ENCODE results near the gene SENP6.

Gene SENP6

GRCh38 chr6:75748743-75749538 lies 147.3 kb downstream of the SENP6 start, which contains the start of gene MYO6:
Gene MYO6 (plus strand): TSS chr6:75749239. CDS start chr6:75817548, 68,309 bp downstream.
- DNase-seq, result peak; percentile 28

- no peak for DNase-seq
Measured at GRCh38 chr6:75751443-75751842, 149.8 kb downstream of the SENP6 start.

GRCh38 chr6:75752365-75752764 lies 150.7 kb downstream of the SENP6 start:
- no peak for DNase-seq

GRCh38 chr6:75755704-75756103 lies 154.0 kb downstream of the SENP6 start:
- DNase-seq, result no peak

- no peak for DNase-seq
Measured at GRCh38 chr6:75757295-75757694, 155.6 kb downstream of the SENP6 start.

- DNase-seq, result no peak
Measured at GRCh38 chr6:75758061-75758460, 156.4 kb downstream of the SENP6 start.

- no peak for DNase-seq
Measured at GRCh38 chr6:75759207-75759606, 157.5 kb downstream of the SENP6 start.

GRCh38 chr6:75760320-75760719 lies 158.6 kb downstream of the SENP6 start:
- no peak for DNase-seq

- DNase-seq, result no peak
Measured at GRCh38 chr6:75761489-75761888, 159.8 kb downstream of the SENP6 start.

- DNase-seq, result no peak
Measured at GRCh38 chr6:75762063-75762462, 160.4 kb downstream of the SENP6 start.

- no peak for DNase-seq
Measured at GRCh38 chr6:75766387-75766786, 164.7 kb downstream of the SENP6 start.
